ENCODE measurements around the gene TCHH.

- no peak for TF ChIP-seq EZH2 (IDR thresholded peaks at IDR 0.05; ENCODE audit: borderline replicate concordance, control insufficient read depth, low read depth, low read length)
- no peak for TF ChIP-seq CTCF (IDR thresholded peaks at IDR 0.05 in 2 of 3, conservative IDR thresholded peaks at IDR 0.05 in 1 of 3; ENCODE audit: control insufficient read depth in 2 of 3, extremely low read depth in 1 of 3, insufficient read depth in 1 of 3, low read depth in 3 of 3, low read length in 3 of 3)
- TF ChIP-seq ZNF274 (IDR thresholded peaks at IDR 0.05; ENCODE audit: insufficient read depth, insufficient read length) = no peak
- no peak for TF ChIP-seq USF1 (IDR thresholded peaks at IDR 0.05; ENCODE audit: borderline replicate concordance, extremely low read length, insufficient read depth, low read depth, low read length)
- no peak for TF ChIP-seq ESRRA (IDR thresholded peaks at IDR 0.05; ENCODE audit: low read length)
- TF ChIP-seq ATF3 (IDR thresholded peaks at IDR 0.05; ENCODE audit: borderline replicate concordance, extremely low read depth, low read depth, low read length) = no peak
- TF ChIP-seq EED (IDR thresholded peaks at IDR 0.05; ENCODE audit: low read depth) = no peak
- no peak for TF ChIP-seq REST (IDR thresholded peaks at IDR 0.05; ENCODE audit: low read depth, low read length)
- no peak for TF ChIP-seq CREM (IDR thresholded peaks at IDR 0.05; ENCODE audit: low read depth)
- no peak for TF ChIP-seq POLR2AphosphoS5 (IDR thresholded peaks at IDR 0.05; ENCODE audit: low read length)
These were observed 30.4 kb downstream of the TCHH start for GRCh38 chr1:152084853-152085252.
